ENCODE data around the gene SGCA.

The SGCA gene

GRCh38 chr17:50157891-50158290, 7.9 kb upstream of the SGCA start:
- no peak overlapping the region for H3K4me3 ChIP-seq (ENCODE audit: low read depth, low read length)
- no peak for TF ChIP-seq CTCF (IDR thresholded peaks at IDR 0.05; ENCODE audit: insufficient read depth, low read depth, low read length, missing control alignments)
- DNase-seq (ENCODE audit: low read depth) = no peak

- peak; percentile 95 for DNase-seq (ENCODE audit: low read depth)
- H3K4me3 ChIP-seq (ENCODE audit: low read depth, low read length) = peak overlapping the region; percentile 65
- TF ChIP-seq CTCF (IDR thresholded peaks at IDR 0.05; ENCODE audit: insufficient read depth, low read depth, low read length, missing control alignments) = peak; percentile 97
These were observed 4.5 kb upstream of the SGCA start for GRCh38 chr17:50161023-50161910.

GRCh38 chr17:50161911-50162288, 3.9 kb upstream of the SGCA start:
- TF ChIP-seq CTCF (IDR thresholded peaks at IDR 0.05; ENCODE audit: insufficient read depth, low read depth, low read length, missing control alignments) = no peak
- no peak for DNase-seq (ENCODE audit: low read depth)
- no peak overlapping the region; the same call in 1 of the 2 replicates for H3K4me3 ChIP-seq (ENCODE audit: low read depth, low read length)

- no peak overlapping the region for H3K4me3 ChIP-seq (ENCODE audit: low read depth, low read length)
- no peak for DNase-seq (ENCODE audit: low read depth)
- no peak for TF ChIP-seq CTCF (IDR thresholded peaks at IDR 0.05; ENCODE audit: insufficient read depth, low read depth, low read length, missing control alignments)
These were observed 3.1 kb upstream of the SGCA start for GRCh38 chr17:50162466-50163254.

GRCh38 chr17:50163843-50164696, 1.7 kb upstream of the SGCA start:
- no peak overlapping the region for H3K4me3 ChIP-seq (ENCODE audit: low read depth, low read length)
- peak; percentile 45 for DNase-seq (ENCODE audit: low read depth)
- no peak for TF ChIP-seq CTCF (IDR thresholded peaks at IDR 0.05; ENCODE audit: insufficient read depth, low read depth, low read length, missing control alignments)

GRCh38 chr17:50164697-50164988, 1.2 kb upstream of the SGCA start:
- DNase-seq (ENCODE audit: low read depth) = no peak
- no peak overlapping the region for H3K4me3 ChIP-seq (ENCODE audit: low read depth, low read length)
- TF ChIP-seq CTCF (IDR thresholded peaks at IDR 0.05; ENCODE audit: insufficient read depth, low read depth, low read length, missing control alignments) = no peak

Data from GM12865 (cell line).